A673 (cell line): Measurements from ENCODE around the gene ETNK1. TPM values are rescaled to one million over a fixed set of nuclear protein-coding genes. Genes with fewer than 3 reads are reported as not detected.
"Not testable (repeated sequence)": the region's sequence is repeated elsewhere in the genome, so short reads cannot be mapped to it uniquely, and the experiment has no call there.

Experiments used
- BruUV-seq: library from RNA; stranded (reverse); fragments of 400-500 nt; replicated peaks from 2 replicates; lab custom pipeline; 2021; lab: Mats Ljungman, UMichigan
- CTCF ChIA-PET: fragments of 300-600 bp; sonication (Branson Sonifier 250); formaldehyde crosslinking; loops from one replicate; lab custom pipeline; 2022; ENCODE audit warnings: antibody characterized with exemption; lab: Charles Lee
- POLR2A ChIA-PET: fragments of 300-600 bp; sonication (Branson Sonifier 250); formaldehyde crosslinking; loops from one replicate; lab custom pipeline; 2022; ENCODE audit warnings: antibody characterized with exemption; ENCODE audit not compliant: low non-redundant PET; lab: Charles Lee
- DNase-seq: peaks from one replicate; pipeline ENCODE4 v3.0.0-alpha.2; 2015; ENCODE audit warnings: low spot score
- H3K27ac ChIP-seq: fragments of 200-600 bp; sonication (generic); 2 replicates; pipeline ENCODE4 v1.5.1; 2016; ENCODE audit warnings: mixed run types, low read depth, mild to moderate bottlenecking, mixed read lengths, antibody characterized with exemption, low read length; ENCODE audit not compliant: poor library complexity, severe bottlenecking
- H3K27me3 ChIP-seq: fragments of 200-600 bp; sonication (generic); replicated peaks from 2 replicates; pipeline ENCODE4 v1.6.1; 2017; ENCODE audit warnings: mixed run types, low read depth, mild to moderate bottlenecking, mixed read lengths, antibody characterized with exemption, low read length; ENCODE audit not compliant: insufficient read depth, poor library complexity
- H3K36me3 ChIP-seq: fragments of 200-600 bp; sonication (generic); 2 replicates; pipeline ENCODE4 v1.6.1; 2016; ENCODE audit warnings: mixed run types, mild to moderate bottlenecking, mixed read lengths, antibody characterized with exemption, low read length; ENCODE audit not compliant: insufficient read depth, poor library complexity, severe bottlenecking
- H3K4me1 ChIP-seq: fragments of 200-600 bp; sonication (generic); 2 replicates; pipeline ENCODE4 v1.6.1; 2017; ENCODE audit warnings: mixed run types, mild to moderate bottlenecking, mixed read lengths, antibody characterized with exemption, low read length; ENCODE audit not compliant: insufficient read depth, poor library complexity, severe bottlenecking
- H3K4me3 ChIP-seq: fragments of 200-600 bp; sonication (generic); 2 replicates; pipeline ENCODE4 v1.5.1; 2016; ENCODE audit warnings: low read depth, mixed run types, mild to moderate bottlenecking, mixed read lengths, low read length; ENCODE audit not compliant: poor library complexity, severe bottlenecking
- H3K9me3 ChIP-seq: fragments of 200-600 bp; sonication (generic); 2 replicates; pipeline ENCODE4 v1.6.1; 2016; ENCODE audit warnings: mixed run types, low read depth, mild to moderate bottlenecking, mixed read lengths, antibody characterized with exemption, low read length; ENCODE audit not compliant: poor library complexity, severe bottlenecking
- CTCF ChIP-seq: fragments of 300-800, 200-600 bp; sonication (generic); conservative IDR thresholded peaks from 2 replicates; pipeline ENCODE4 v1.5.1; 2017; ENCODE audit warnings: low read depth, mild to moderate bottlenecking, antibody characterized with exemption, low read length, moderate library complexity, mixed read lengths
- EZH2 ChIP-seq: fragments of 200-600 bp; sonication (generic); IDR thresholded peaks from 2 replicates; pipeline ENCODE4 v1.6.1; 2017; ENCODE audit warnings: borderline replicate concordance, low read depth, mild to moderate bottlenecking, mixed read lengths, antibody characterized with exemption, low read length; ENCODE audit not compliant: poor library complexity, severe bottlenecking
- intact Hi-C: fragments of 100-400 bp; cut with micrococcal nuclease; formaldehyde crosslinking; loops from one replicate; pipeline ENCODE4 v1.10.0; 2022; ENCODE audit not compliant: unreplicated experiment
- total RNA-seq: library from RNA; stranded (reverse); gene quantifications from 2 replicates; pipeline ENCODE4 v1.2.3, GENCODE V29; 2021

Gene ETNK1
- total RNA-seq, 1 experiment from 2014 or later = 90.4 TPM

- no TSS peak for BruUV-seq
- H3K4me1 ChIP-seq = no peaks in the 10 kb centered on the region
- H3K4me3 ChIP-seq = no peak overlapping the region
- DNase-seq = no peak
- ChIA-PET CTCF (no interaction called here), POLR2A (no interaction called here)
- H3K36me3 ChIP-seq = peaks cover 1% of the 10 kb centered on the region
- H3K27ac ChIP-seq = no peak overlapping the region
- H3K27me3 ChIP-seq = no peaks in the 10 kb centered on the region
- no peaks in the 10 kb centered on the region for H3K9me3 ChIP-seq
- no peak for TF ChIP-seq EZH2
- TF ChIP-seq CTCF = no peak
- intact Hi-C loops = no loop called here
Measured at GRCh38 chr12:22691319-22691718, 66.3 kb downstream of the ETNK1 start.

- H3K27ac ChIP-seq, POLR2A ChIA-PET, H3K36me3 ChIP-seq, DNase-seq, BruUV-seq, H3K27me3 ChIP-seq, intact Hi-C loops, CTCF ChIA-PET, H3K9me3 ChIP-seq, H3K4me1 ChIP-seq, H3K4me3 ChIP-seq: not testable (repeated sequence)
Measured at GRCh38 chr12:22692467-22692866, 67.5 kb downstream of the ETNK1 start.

- H3K4me1 ChIP-seq = no peaks in the 10 kb centered on the region
- no TSS peak for BruUV-seq
- CTCF ChIA-PET = no interaction called here
- no peak overlapping the region for H3K4me3 ChIP-seq
- no peaks in the 10 kb centered on the region for H3K27me3 ChIP-seq
- no peaks in the 10 kb centered on the region for H3K9me3 ChIP-seq
- POLR2A ChIA-PET = no interaction called here
- H3K36me3 ChIP-seq = no peaks in the 10 kb centered on the region
- no peak for DNase-seq
- H3K27ac ChIP-seq = no peak overlapping the region
- TF ChIP-seq CTCF (no peak), EZH2 (no peak)
- intact Hi-C loops = no loop called here
Measured at GRCh38 chr12:22692964-22693555, 68.1 kb downstream of the ETNK1 start.

- H3K27ac ChIP-seq = no peak overlapping the region
- intact Hi-C loops = no loop called here
- no peak for DNase-seq
- H3K27me3 ChIP-seq = no peaks in the 10 kb centered on the region
- BruUV-seq = no TSS peak
- ChIA-PET POLR2A (no interaction called here), CTCF (no interaction called here)
- TF ChIP-seq EZH2 (no peak), CTCF (no peak)
- H3K4me3 ChIP-seq = no peak overlapping the region
- no peaks in the 10 kb centered on the region for H3K9me3 ChIP-seq
- H3K4me1 ChIP-seq = no peaks in the 10 kb centered on the region
- no peaks in the 10 kb centered on the region for H3K36me3 ChIP-seq
Measured at GRCh38 chr12:22698576-22698975, 73.6 kb downstream of the ETNK1 start.

GRCh38 chr12:22699705-22700104, 74.7 kb downstream of the ETNK1 start:
- intact Hi-C loops, BruUV-seq, H3K27ac ChIP-seq, DNase-seq, H3K9me3 ChIP-seq, CTCF ChIA-PET, H3K27me3 ChIP-seq, POLR2A ChIA-PET, H3K4me1 ChIP-seq, H3K4me3 ChIP-seq, H3K36me3 ChIP-seq: not testable (repeated sequence)
